IgD-negative memory B cell (primary cell): Measurements from ENCODE around the gene MZT1. TPM values are rescaled to one million over a fixed set of nuclear protein-coding genes. Genes with fewer than 3 reads are reported as not detected.
"Not testable (repeated sequence)": the region's sequence is repeated elsewhere in the genome, so short reads cannot be mapped to it uniquely, and the experiment has no call there.

ENCODE experiments used
- H3K27ac Mint-ChIP-seq, 3 donors: one replicate each; pipeline ENCODE4 v1.8.0; 2020 to 2022; ENCODE audit warnings: mild to moderate bottlenecking in 3 of 3, mixed read lengths in 3 of 3, moderate library complexity in 1 of 3
- H3K27me3 Mint-ChIP-seq: one replicate; pipeline ENCODE4 v1.8.0; 2021; ENCODE audit warnings: mixed read lengths
- H3K36me3 Mint-ChIP-seq: one replicate; pipeline ENCODE4 v1.8.0; 2020; ENCODE audit warnings: mild to moderate bottlenecking, mixed read lengths
- H3K4me1 Mint-ChIP-seq, 3 donors: one replicate each; pipeline ENCODE4 v1.8.0; 2020 to 2022; ENCODE audit warnings: mixed read lengths in 3 of 3, mild to moderate bottlenecking in 1 of 3
- H3K4me3 Mint-ChIP-seq, 4 donors: one replicate each; pipeline ENCODE4 v1.8.0; 2020 to 2022; ENCODE audit warnings: mild to moderate bottlenecking in 4 of 4, mixed read lengths in 4 of 4, moderate library complexity in 3 of 4
- H3K9me3 Mint-ChIP-seq, 3 donors: one replicate each; pipeline ENCODE4 v1.8.0; 2020 to 2021; ENCODE audit warnings: mixed read lengths in 3 of 3, mild to moderate bottlenecking in 1 of 3
- polyA plus RNA-seq: library from polyadenylated mRNA; unstranded; fragments of 300-500 nt; fragmentation: Illumina TruSeq; gene quantifications from one replicate; pipeline ENCODE4 v1.2.3, GENCODE V29; 2021

The MZT1 gene, protein sequence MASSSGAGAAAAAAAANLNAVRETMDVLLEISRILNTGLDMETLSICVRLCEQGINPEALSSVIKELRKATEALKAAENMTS
- polyA plus RNA-seq = 7.2 TPM

GRCh38 chr13:72727417-72728289 lies at the start of gene MZT1, which contains the start of gene BORA:
Gene MZT1 (minus strand): TSS chr13:72727629. CDS start chr13:72727602, 27 bp downstream.
Gene BORA (plus strand): TSS chr13:72727923. CDS start chr13:72728941, 1,018 bp downstream.
- Mint-ChIP-seq H3K9me3 (no peaks in the 10 kb centered on the region), H3K36me3 (peaks cover 2% of the 10 kb centered on the region), H3K27ac (peak within 1 kb of the TSS; percentile 79 to 96 (median 94)), H3K4me1 (peaks cover 22 to 42% (median 34%) of the 10 kb centered on the region in 3 donors), H3K4me3 (peak within 1 kb of the TSS; percentile 85 to 99 (median 95)), H3K27me3 (no peaks in the 10 kb centered on the region)

- no peaks in the 10 kb centered on the region for H3K9me3 Mint-ChIP-seq
Measured at GRCh38 chr13:72774019-72774418, 46.6 kb upstream of the MZT1 start.

DNA sequence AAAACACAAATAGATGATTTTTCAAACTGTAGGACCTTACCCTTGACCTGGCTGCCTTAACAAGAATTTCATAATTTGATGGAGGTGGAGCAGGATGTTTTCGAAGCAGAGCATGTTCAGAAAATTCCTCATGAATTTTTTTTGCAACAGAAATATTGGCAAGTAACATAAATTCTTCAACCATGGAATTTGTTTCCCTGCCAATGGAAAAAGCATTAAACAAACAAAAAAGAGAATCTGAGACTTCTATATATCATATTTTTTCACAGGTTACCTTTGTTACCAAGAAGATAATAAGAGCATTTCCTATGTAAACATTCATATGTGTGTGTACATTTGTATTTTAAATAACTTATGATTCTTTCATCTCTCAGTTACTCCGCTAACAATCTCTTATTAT lies 36.0 kb upstream of the MZT1 start:
- Mint-ChIP-seq H3K4me1 (peaks cover 7 to 8% (median 7%) of the 10 kb centered on the region in 3 donors), H3K36me3 (no peaks in the 10 kb centered on the region), H3K27ac (no peak overlapping the region), H3K4me3 (no peak overlapping the region), H3K27me3 (no peaks in the 10 kb centered on the region), H3K9me3 (no peaks in the 10 kb centered on the region)

More at GRCh38 chr13:72774019-72774418, 46.6 kb upstream of the MZT1 start:
- Mint-ChIP-seq H3K36me3 (no peaks in the 10 kb centered on the region), H3K27me3 (no peaks in the 10 kb centered on the region), H3K4me1 (peaks cover 0 to 5% (median 4%) of the 10 kb centered on the region in 3 donors), H3K27ac (no peak overlapping the region), H3K4me3 (no peak overlapping the region)

- Mint-ChIP-seq H3K27ac (no peak overlapping the region), H3K4me3 (peak overlapping the region in 1 of 4 donors; percentile 7), H3K27me3 (no peaks in the 10 kb centered on the region), H3K9me3 (no peaks in the 10 kb centered on the region), H3K36me3 (no peaks in the 10 kb centered on the region), H3K4me1 (peaks cover 7 to 8% (median 7%) of the 10 kb centered on the region in 3 donors)
Measured at GRCh38 chr13:72760189-72760588, 32.8 kb upstream of the MZT1 start.

GRCh38 chr13:72757792-72758535 lies 30.5 kb upstream of the MZT1 start:
- H3K36me3 Mint-ChIP-seq = no peaks in the 10 kb centered on the region
- peaks cover 7 to 8% (median 7%) of the 10 kb centered on the region in 3 donors for H3K4me1 Mint-ChIP-seq
- no peaks in the 10 kb centered on the region for H3K27me3 Mint-ChIP-seq
- no peak overlapping the region for H3K4me3 Mint-ChIP-seq
- H3K9me3 Mint-ChIP-seq = no peaks in the 10 kb centered on the region
- H3K27ac Mint-ChIP-seq = no peak overlapping the region

- Mint-ChIP-seq H3K27me3 (no peaks in the 10 kb centered on the region), H3K4me1 (peaks cover 0 to 3% (median 0%) of the 10 kb centered on the region in 3 donors), H3K27ac (no peak overlapping the region), H3K36me3 (peaks cover 3% of the 10 kb centered on the region), H3K4me3 (no peak overlapping the region), H3K9me3 (peaks cover 0 to 3% (median 0%) of the 10 kb centered on the region in 3 donors)
Measured at GRCh38 chr13:72754111-72754510, 26.7 kb upstream of the MZT1 start.

GRCh38 chr13:72751220-72751619 lies 23.8 kb upstream of the MZT1 start:
- Mint-ChIP-seq H3K36me3 (peaks cover 3% of the 10 kb centered on the region), H3K27ac (no peak overlapping the region), H3K4me3 (no peak overlapping the region), H3K9me3 (peaks cover 0 to 3% (median 0%) of the 10 kb centered on the region in 3 donors), H3K4me1 (peaks cover 0 to 6% (median 3%) of the 10 kb centered on the region in 3 donors), H3K27me3 (no peaks in the 10 kb centered on the region)

GRCh38 chr13:72745260-72745659 lies 17.8 kb upstream of the MZT1 start:
- Mint-ChIP-seq H3K4me1 (peaks cover 0 to 13% (median 2%) of the 10 kb centered on the region in 3 donors), H3K36me3 (peaks cover 5% of the 10 kb centered on the region), H3K9me3 (no peaks in the 10 kb centered on the region), H3K27me3 (no peaks in the 10 kb centered on the region), H3K27ac (no peak overlapping the region), H3K4me3 (no peak overlapping the region)

- Mint-ChIP-seq H3K27ac (peak overlapping the region in 1 of 3 donors; percentile 76), H3K27me3 (no peaks in the 10 kb centered on the region), H3K36me3 (peaks cover 5% of the 10 kb centered on the region), H3K9me3 (no peaks in the 10 kb centered on the region), H3K4me3 (no peak overlapping the region), H3K4me1 (peaks cover 3 to 7% (median 4%) of the 10 kb centered on the region in 3 donors)
Measured at GRCh38 chr13:72740015-72740414, 12.6 kb upstream of the MZT1 start.

DNA sequence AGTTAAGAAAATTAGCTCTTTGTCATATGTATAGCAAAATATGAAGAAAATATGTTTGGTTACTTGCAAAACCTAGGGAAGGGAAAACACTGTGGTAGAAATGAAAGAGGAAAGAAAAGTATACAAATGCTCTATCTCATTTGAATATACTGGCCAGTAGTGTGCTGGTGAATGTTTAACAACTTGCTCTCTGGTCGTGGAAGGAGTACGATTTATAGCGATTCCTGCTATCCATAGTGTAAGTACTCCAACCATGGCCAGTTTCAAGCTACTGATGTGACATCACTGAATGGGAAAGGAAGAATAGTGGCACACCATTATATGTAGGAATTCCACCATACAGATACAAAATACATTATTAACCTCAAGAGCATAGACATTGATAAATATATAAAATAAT lies 9.6 kb upstream of the MZT1 start:
- Mint-ChIP-seq H3K27me3 (no peaks in the 10 kb centered on the region), H3K9me3 (no peaks in the 10 kb centered on the region), H3K4me1 (peaks cover 3 to 7% (median 4%) of the 10 kb centered on the region in 3 donors), H3K36me3 (peaks cover 6% of the 10 kb centered on the region), H3K4me3 (no peak overlapping the region), H3K27ac (no peak overlapping the region)

- Mint-ChIP-seq H3K27me3 (no peaks in the 10 kb centered on the region), H3K27ac (peak overlapping the region; percentile 79 to 96 (median 94)), H3K4me1 (peaks cover 22 to 36% (median 28%) of the 10 kb centered on the region in 3 donors), H3K9me3 (no peaks in the 10 kb centered on the region), H3K36me3 (peaks cover 2% of the 10 kb centered on the region), H3K4me3 (peak overlapping the region; percentile 85 to 99 (median 95))
Measured at GRCh38 chr13:72728290-72728605, 819 bp upstream of the MZT1 start.

- peaks cover 2% of the 10 kb centered on the region for H3K36me3 Mint-ChIP-seq
- H3K27me3 Mint-ChIP-seq = no peaks in the 10 kb centered on the region
- no peaks in the 10 kb centered on the region for H3K9me3 Mint-ChIP-seq
- H3K27ac Mint-ChIP-seq = peak overlapping the region; percentile 79 to 96 (median 94)
- H3K4me1 Mint-ChIP-seq = peaks cover 22 to 42% (median 34%) of the 10 kb centered on the region in 3 donors
- peak overlapping the region; percentile 85 to 99 (median 95) for H3K4me3 Mint-ChIP-seq
Measured at GRCh38 chr13:72726726-72727416, 558 bp downstream of the MZT1 start.

DNA sequence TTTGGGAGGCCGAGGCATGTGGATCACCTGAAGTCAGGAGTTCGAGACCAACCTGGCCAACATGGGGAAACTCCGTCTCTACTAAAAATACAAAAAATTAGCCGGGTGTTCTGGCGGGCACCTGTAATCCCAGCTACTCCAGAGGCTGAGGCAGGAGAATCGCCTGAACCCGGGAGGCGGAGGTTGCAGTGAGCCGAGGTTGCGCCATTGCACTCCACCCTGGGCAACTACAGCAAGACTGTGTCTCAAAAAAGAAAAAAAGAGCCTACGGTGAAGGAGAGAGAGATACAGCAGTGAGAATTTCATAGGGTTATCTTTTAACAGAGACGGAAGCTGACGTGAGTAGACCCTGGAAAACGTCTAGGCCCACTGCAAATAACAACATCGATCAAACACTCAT lies 1.2 kb downstream of the MZT1 start:
- H3K4me3 Mint-ChIP-seq = peak overlapping the region; percentile 85 to 99 (median 95)
- not testable (repeated sequence) for H3K27me3 Mint-ChIP-seq, H3K27ac Mint-ChIP-seq, H3K9me3 Mint-ChIP-seq, H3K36me3 Mint-ChIP-seq
- peaks cover 26 to 41% (median 28%) of the 10 kb centered on the region in 3 donors for H3K4me1 Mint-ChIP-seq

- H3K27ac Mint-ChIP-seq = peak overlapping the region in 1 of 3 donors; percentile 73
- H3K9me3 Mint-ChIP-seq = peaks cover 0 to 7% (median 4%) of the 10 kb centered on the region in 3 donors
- no peak overlapping the region for H3K4me3 Mint-ChIP-seq
- H3K36me3 Mint-ChIP-seq = peaks cover 18% of the 10 kb centered on the region
- H3K4me1 Mint-ChIP-seq = peaks cover 4 to 6% (median 4%) of the 10 kb centered on the region in 3 donors
- H3K27me3 Mint-ChIP-seq = no peaks in the 10 kb centered on the region
Measured at GRCh38 chr13:72716776-72717175, 10.7 kb downstream of the MZT1 start.
